GM21717 (cell line): ENCODE results near the gene UBXN1.
"Not testable (repeated sequence)": the region's sequence is repeated elsewhere in the genome, so short reads cannot be mapped to it uniquely, and the experiment has no call there.

ENCODE experiments used
- ATAC-seq: cut with Tn5 transposase; IDR thresholded peaks from one replicate; pipeline ENCODE4 v1.9.1; 2021; ENCODE audit warnings: mild to moderate bottlenecking, moderate library complexity; ENCODE audit not compliant: unreplicated experiment

The UBXN1 gene

DNA sequence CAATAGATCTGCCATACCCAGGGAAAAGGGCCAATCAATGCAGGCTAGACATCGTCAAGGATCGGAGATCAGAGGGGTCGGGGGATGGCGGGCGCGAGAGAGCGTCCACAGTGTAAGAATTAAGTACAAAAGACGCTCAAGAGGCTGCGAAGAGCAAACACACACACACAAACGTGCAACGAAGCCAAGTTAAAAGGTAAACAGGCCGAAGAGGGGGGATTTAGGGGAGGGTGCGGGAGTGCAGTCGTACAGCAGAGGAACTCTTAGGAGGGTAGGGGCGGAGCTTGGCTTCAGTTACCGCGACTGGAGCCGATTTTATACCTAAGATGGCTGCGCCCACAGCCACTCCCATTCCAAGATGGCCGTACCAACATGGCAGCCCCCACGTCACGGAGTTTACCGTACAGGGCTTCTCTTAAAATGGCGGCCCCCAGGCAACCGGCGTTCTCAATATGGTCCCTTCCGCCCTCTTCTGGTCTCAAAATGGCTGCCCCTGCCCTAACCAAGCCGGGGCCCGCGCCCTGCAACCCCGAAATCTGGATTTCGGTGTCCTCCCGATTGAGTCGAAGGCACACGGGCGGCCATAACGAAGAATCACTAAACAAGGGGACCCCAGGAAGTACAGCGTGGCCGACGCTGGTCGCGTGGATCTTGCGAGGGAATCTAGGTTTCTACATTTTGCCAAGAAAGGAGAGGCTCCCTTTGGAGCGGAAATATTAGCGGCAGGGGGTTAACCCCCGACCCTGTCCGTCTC, 30.6 kb upstream of the UBXN1 start:
- peak; percentile 66 for ATAC-seq

DNA sequence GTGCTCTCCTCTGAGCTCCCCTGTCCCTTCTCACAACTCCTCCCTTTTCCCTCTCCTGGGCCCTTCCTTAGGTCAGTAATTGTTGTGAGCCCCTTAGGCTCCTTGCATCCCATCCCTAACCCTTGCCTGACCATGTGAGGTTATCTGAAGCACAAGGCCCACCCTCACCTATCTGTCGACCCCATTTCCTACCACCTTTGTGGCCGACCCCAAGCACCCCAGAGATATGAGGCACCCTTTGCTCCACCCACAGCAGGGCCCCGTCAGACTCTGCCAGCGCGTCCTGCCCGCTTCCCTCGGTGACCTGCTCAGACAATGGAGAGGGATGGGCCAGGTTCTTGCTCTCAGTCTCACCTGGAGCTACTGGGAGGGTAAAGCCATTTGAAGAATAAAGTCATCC, 29.9 kb upstream of the UBXN1 start:
- no peak for ATAC-seq

DNA sequence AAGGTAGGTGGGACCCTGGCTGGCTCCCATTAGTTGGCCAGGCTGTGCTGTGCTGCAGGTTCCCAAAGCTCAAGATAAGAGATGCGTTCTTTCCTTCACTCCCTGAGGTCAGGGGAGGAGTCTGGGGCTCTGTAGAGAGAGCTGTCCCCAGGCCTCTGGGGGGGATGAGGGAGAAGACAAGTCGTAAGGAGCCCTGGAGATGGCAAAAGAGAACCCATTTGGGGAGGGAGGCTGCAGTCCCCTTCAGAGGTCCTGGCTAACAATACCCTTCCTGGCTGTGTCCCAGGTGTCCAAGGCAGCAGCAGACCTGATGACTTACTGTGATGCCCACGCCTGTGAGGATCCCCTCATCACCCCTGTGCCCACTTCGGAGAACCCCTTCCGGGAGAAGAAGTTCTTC, 29.5 kb upstream of the UBXN1 start:
- no peak for ATAC-seq

DNA sequence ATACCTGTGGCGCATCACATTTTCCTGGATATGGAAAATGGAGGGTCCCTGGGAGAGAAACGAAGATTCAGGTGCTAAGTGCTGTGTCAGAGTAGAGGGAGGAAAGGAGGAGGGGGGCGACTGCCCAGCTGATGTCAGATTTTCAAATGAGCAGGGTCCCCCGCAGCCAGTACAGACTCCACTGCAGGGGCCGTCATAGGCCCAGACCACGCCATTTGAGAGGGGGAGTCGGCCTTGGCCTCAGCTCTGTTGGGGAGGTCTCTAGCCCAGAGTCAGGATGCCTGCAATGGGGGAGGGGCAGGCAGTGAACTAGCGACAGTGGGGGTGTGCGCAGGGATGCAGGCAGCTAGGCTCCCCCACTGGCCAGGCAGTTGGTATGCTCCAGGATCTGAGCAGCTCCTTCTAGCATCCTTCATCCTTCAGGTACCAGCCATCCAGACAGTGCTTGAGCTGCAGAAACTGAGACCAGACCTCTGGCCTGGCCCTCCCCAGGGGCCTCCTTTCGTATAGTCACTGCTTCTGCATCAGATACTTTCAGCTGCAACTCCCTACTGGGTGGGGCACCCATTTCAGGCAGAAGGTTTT, 28.5 kb upstream of the UBXN1 start, which contains the start of the genes BSCL2 and GNG3:
TSS of gene BSCL2 (minus strand) at position 148 of the 585 bp plus-strand sequence. CDS start 229 bp downstream, outside the sequence.
TSS of gene GNG3 (plus strand) at position 400 of the 585 bp plus-strand sequence. CDS start 620 bp downstream, outside the sequence.
- ATAC-seq = no peak

DNA sequence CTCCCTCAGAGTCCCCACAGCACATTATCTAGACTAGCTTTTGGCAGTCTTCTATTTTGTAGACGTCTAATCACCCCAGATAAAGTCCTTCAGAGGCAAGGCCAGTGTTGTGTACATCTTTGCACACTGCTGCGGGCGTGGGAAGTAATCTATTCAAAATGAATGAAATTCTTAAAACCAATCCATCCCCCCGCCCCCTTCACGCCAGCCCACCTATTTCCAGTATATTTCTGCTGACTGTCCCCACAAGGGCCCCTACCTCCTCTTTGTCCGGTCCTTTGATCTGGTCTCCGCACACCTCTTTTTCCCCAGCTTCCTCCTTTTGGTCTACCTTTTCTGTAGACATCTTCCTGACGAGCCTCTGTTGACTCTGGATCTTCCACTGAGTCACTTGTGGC, 28.0 kb upstream of the UBXN1 start:
- no peak for ATAC-seq

DNA sequence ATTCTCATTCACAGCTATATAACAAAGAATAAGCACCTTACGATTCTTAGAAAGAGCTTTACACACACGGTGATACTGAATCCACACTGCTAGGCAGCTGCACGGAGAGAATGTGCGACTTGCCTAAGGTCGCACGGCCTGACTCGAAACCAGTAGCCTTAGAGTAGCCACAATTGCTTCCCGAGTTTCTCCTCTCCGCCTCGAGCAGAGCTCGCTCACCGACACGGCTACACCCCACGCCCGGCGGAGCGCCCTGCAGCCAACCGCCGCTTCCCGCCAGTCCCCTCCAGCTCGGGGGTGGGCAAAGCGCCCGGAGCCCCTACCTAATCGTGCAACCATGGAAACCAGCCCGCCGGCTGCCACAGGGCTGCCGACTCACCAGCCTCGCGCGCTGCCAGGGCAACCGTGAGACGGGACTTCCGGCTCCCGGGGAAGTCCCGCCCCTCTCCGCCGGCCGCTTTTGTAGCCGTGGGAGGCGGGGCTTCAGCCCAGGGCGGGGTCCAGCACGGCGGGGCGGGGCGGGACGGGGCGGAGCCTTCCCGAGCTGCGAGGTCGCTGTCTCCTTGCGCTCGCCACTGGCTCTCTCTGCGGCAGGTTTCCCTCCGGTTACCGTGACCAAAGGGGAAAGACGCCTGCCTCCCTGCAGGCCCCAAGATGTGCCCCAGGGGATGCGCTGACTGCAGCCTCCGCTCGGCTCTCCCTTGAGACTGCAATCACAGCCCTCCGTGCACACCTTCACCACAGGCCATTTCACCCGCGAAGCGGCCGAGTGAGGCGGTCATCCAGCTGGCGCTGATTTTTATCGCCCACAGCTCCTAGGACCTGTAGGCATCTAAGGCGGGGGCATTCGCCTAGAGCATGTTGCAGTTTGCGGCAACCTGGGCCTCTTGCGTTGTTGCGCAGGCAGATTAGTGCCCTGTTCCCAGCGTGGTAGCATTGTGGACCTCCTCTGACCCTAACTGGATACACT, 27.3 kb upstream of the UBXN1 start:
- ATAC-seq = peak; percentile 28

DNA sequence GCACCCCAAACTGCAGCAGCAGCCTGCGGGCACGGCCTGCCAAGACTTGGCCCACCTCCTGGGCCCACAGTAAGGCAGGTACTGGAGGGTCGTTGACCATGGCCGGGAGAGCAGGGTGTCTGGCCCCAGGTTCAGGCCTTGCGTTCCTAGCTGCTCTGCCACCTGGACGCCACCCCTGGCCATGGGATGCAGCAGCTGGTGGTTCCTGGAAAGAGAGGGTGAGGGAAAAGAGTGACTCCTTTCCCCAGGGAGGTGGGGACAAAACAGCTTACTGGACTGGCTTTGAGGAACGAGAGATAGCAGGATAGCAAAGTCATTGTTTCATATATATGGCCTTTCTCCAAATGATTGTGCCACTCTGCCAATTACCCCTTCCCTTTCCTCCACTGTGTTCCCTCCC, 26.5 kb upstream of the UBXN1 start:
- ATAC-seq = no peak

DNA sequence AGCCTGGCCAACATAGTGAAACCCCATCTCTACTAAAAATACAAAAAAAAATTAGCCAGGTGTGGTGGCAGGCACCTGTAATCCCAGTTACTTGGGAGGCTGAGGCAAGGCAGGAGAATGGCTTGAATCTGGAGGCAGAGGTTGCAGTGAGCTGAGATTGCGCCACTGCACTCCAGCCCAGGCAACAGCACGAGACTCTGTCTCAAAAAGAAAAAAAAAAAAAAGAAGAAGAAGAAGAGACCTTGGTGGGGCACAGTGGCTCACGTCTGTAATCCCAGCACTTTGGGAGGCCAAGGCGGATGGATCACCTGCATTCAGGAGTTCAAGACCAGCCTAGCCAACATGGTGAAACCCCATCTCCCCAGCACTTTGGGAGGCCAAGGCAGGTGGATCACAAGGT, 25.0 kb upstream of the UBXN1 start:
- not testable (repeated sequence) for ATAC-seq

DNA sequence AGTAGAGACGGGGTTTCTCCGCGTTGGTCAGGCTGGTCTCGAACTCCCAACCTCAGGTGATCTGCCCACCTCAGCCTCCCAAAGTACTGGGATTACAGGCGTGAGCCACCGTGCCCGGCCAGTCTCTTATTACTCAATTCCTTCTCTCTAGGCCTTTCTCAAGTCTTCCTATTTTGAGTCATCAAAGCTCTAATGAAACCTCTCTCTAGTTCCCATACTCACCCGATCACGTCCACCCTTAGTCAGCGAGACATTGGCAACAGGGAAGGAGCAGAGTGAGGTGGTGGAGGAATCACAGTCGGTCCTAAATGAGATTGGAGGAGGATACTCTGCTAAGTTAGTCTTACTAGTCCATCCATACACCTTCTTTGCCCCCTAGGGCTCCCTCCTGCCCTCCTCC, 23.4 kb upstream of the UBXN1 start:
- no peak for ATAC-seq

DNA sequence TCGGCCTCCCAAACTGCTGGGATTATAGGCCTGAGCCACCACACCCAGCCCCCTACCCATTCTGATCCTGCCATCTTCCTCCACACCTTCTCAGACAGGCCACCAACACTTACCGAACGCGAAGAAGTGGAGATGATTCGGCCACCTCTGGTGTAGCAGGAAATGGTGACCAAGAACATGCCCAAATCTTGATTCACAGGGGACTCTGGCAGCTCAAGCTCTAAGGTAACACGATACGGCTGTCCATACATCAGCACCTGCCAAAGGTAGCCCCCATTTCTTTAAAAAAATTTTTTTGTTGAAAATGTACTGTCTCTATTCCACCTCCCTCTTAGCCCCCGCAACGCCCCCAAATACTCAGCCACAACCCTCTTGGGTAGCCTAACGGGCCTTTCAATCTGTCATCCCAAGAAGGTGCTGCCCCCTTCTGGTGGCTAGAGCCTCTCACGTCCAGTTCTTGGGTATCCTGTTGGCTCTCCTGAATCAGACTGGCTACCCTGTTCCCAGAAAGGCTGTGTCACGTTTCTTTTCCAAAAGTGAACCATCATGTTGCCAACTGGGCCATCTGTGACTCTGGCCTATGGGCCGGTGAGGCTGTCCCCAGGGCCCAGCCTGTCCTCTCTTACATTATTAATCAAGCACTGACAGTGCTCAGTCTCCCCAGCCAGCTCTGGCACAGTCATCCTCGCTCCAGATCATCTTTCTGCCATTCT, 15.7 kb upstream of the UBXN1 start:
- ATAC-seq = no peak

DNA sequence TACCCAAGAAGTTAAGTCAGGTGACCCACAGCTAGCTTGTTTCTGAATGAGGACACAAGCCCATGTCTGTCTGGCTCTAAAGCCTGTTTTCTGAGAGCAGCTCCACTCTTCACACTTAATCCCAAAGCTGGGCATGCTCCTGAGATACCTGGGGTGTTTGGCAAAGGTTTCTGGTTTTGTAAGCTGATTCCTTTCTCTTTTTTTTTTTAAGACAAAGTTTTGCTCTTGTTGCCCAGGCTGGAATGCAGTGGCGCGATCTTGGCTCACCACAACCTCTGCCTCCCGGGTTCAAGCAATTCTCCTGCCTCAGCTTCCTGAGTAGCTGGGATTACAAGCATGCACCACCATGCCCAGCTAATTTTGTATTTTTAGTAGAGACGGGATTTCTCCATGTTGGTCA, 14.8 kb upstream of the UBXN1 start:
- not testable (repeated sequence) for ATAC-seq

DNA sequence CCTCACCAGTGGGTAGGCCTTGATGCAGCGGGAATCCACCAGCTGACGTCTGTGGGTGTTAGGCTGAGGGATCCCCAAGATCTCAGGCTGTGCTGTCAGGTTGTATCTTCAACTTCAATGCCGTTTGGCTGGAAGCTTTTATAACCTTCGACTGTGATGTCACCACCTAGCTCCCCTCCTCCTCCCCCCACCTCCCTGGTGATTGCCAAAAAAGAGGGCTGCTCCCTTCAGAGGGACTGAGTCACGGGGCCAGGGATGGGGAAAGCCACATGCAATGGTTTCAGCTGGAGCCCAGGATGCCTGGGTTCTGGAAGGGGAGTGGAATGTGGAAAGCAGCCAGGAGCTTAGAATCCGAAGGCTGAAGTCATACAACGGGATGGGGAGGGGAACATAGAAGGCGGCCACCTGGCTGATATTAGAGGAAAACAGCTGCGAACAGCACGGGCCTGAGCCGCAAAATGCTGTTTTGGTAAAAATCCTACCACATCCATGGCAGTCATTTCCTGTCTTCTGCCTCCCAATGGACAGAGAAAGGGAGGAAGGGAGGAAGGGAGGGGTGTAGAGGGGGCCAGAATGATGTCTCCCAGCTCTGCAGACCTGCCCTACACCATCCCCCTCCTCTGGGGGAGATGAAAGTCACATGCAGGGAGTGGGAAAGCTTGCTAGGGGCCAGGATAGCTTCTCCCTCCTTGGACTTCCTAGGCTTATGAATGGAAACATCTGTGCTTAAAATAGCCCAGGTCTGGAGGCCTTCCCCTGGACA, 10.7 kb upstream of the UBXN1 start, which contains the start of gene LRRN4CL:
TSS of gene LRRN4CL (minus strand) at position 110 of the 763 bp plus-strand sequence. CDS start 1,022 bp downstream, outside the sequence.
- ATAC-seq = no peak

DNA sequence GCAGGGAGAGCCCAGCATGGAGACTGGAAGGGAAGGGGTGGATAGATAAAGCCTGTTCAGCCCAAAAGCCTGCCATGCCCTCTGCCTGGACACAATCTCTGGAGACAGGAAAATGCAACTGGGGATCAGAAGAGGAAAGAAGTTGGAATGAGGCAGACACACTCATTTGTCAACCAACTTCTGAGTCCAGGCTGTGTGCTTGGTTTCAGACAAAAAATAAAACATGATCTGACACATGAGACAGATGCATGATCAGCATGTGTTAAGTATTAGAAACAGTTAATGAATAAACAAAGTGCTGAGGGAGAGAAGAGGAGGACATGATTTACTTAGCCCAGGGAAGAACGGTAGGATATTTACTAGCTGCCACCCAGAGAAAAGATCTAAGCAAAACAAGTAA, 9.6 kb upstream of the UBXN1 start:
- no peak for ATAC-seq

DNA sequence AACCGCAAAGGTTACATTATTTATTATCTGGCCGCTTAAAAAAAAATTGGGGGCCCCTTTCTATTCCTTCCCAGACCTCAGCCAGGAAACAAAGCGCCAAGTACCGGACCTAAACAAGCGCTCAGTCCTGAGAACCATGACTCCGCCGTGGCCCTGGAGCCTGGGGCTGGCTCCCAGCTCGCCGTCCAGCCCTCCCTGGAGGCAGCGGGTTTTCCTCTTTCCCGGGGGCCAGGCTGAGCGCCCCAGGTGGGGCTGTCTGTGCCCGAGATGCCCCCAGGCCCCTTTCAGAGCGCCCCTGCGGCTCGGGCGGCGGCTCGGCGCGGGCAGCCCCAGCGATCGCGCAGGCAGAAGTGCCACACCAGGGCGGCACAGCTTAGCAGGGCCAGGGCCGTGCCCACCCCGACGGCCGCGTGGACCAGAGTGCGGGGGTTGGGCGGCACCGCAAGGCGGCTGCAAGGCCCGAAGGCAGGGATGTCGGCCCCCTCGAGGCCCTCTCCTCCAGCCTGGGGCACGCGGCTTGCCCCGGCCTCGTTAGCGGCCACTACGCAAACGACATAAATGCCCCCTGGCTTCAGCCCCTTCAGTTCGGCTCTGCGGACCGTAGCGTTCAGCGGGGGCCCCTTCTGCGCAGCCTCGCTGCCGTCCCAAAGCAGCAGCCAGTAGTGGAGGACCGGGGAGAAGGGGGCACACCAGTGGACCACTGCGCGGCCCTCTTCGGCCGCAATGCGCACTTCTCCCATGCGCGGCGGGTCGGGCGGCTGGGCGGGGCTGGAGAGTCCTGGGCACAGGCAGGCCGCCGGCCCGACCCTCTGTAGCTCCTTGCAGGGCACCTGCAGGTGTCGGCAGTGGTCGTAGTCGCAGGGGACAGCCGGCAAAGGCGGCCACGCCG, 8.9 kb upstream of the UBXN1 start:
- no peak for ATAC-seq

DNA sequence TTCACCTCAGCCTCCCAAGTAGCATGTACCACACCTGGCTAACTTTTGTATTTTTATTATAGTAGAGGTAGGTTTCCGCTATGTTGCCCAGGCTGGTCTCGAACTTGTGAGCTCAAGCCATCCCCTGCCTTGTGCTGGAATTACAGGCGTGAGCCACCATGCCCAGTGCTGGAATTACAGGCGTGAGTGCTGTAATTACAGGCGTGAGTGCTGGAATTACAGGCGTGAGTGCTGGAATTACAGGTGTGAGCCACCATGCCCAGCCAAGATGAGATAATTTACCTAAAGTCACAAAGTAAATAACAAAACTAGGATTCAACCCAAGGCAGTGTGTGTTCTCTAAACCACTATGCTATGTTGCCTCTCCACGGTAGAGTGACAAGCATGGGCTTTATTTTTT, 3.6 kb upstream of the UBXN1 start:
- no peak for ATAC-seq

DNA sequence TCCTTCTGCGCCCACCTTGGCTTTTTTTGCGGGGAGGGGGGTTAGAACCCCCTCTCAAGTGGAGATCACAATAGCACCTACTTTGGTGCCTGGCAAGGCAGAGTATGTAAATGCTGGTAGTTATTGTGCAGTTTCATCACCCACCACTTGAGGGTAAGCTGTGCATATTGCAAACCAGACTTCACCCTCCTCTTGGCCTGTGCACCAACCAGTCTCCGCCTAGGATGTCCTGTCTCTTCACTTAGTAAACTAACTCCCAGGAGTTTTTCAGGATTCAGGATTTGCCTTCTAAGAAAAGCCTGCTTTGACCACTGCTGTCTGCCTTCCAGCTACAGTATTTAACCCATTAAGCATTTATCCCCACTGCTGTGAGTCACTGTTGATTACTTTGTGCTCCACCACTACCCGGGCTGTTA, 2.0 kb upstream of the UBXN1 start:
- ATAC-seq = no peak

DNA sequence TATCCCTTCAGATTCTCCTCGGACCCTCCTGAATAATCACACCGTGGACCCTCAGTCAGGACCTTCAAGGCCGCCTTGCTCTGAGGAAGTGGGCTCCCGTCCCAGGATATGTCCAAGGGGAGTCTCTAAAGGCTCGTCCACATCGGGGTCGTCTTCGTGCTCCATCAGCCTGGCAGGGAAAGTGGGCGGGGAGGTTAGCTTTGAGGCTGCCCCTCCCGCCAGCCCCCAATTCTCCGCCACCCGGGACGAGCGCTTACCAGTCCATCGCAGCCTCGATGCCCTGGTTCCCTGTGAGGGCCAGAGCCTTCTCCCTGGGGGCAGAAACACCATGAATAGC, 472 bp downstream of the UBXN1 start:
- peak; percentile 11 for ATAC-seq

DNA sequence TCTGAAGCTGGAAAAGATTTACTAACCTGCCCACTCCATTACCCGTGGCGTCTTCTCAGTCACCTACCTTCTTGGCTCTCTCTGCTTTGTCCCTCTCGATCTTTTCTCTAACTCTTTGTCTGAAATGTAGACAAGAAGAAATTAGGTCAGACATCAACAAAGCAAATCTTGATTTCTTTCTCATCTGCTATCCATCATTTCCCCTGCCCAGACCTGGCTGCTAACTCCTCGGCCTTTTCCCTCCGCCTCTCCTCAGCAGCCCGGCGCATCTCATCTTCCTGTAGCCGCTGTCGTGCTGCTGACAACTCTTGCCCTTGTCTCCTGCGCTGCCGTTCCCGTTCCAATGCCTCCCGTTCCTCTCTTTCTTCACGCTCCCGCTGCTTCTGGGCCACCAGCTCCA, 1.2 kb downstream of the UBXN1 start:
- no peak for ATAC-seq

DNA sequence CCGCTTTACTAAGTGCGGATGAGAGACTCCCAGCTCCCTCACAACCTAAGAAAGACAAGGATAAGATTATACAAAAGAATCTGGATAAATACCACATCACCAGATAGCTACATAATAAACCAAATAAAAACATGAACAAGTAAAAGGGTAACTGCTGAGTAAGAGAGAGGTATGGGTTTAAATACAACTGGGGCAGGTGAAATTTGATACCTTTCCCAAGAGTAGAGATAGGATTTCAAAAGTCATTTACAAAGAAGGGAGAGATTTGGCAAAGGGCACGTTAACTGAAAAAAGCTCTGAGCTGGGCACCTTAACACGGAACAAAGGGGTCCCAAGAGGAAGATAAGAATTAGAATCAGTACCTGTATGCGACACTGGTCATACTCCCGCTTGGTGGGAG, 1.7 kb downstream of the UBXN1 start:
- no peak for ATAC-seq
